Adrenal gland (tissue), 12 donors: ENCODE measurements around the gene HOTAIR. TPM values are rescaled to one million over a fixed set of nuclear protein-coding genes. Genes with fewer than 3 reads are reported as not detected.

Experiments used
- DNase-seq, 7 donors: peaks; one replicate each; pipeline ENCODE4 v3.0.0-alpha.2; 2019 to 2020
- H3K27ac ChIP-seq, 5 donors: fragments of 200-600 bp; sonication (generic) in 4 of 5; 1 replicate in 3 of 5; 2 replicates in 2 of 5; pipeline versions ENCODE4 v1.5.1 to v1.8.0; 2016 to 2020; ENCODE audit warnings: mild to moderate bottlenecking in 1 of 5
- H3K27me3 ChIP-seq: fragments of 200-600 bp; 2 replicates; pipeline ENCODE4 v1.8.0; 2021
- H3K36me3 ChIP-seq, 2 donors: fragments of 200-600 bp; replicated peaks in 1 of 2; 1 replicate in 1 of 2; 2 replicates in 1 of 2; pipeline versions ENCODE4 v1.5.1 to v1.8.0; 2018 to 2022
- H3K4me1 ChIP-seq, 2 donors: fragments of 200-600 bp; replicated peaks in 1 of 2; 1 replicate in 1 of 2; 2 replicates in 1 of 2; pipeline versions ENCODE4 v1.5.1 to v1.8.0; 2018 to 2021
- H3K4me3 ChIP-seq, 4 donors: fragments of 200-600 bp; sonication (generic) in 3 of 4; one replicate each; pipeline ENCODE4 v1.5.1; 2016 to 2018
- H3K9me3 ChIP-seq, 3 donors: fragments of 200-600 bp; sonication (generic) in 1 of 3; replicated peaks in 1 of 3; 1 replicate in 2 of 3; 2 replicates in 1 of 3; pipeline versions ENCODE4 v1.5.1 to v1.8.0; 2016 to 2021
- POLR2A ChIP-seq, 2 donors: fragments of 450-650 bp; IDR thresholded peaks; one replicate each; pipeline ENCODE4 v1.6.1; 2017; ENCODE audit warnings: antibody characterized with exemption in 2 of 2, mild to moderate bottlenecking in 2 of 2, moderate library complexity in 1 of 2
- WGBS, 4 donors: extraction: QIAGEN DNeasy Blood & Tissue Kit in 2 of 4; methylation state at CpG; one replicate each; pipeline versions ENCODE4 v1.1.5 to v1.1.7; 2013 to 2017; 5-methylcytosine and 5-hydroxymethylcytosine counted together
- intact Hi-C, 2 donors: fragments of 100-400 bp; cut with DNase I; formaldehyde crosslinking; loops; one replicate each; pipeline versions ENCODE4 v1.14.1 to v1.15.0; 2022 to 2023
- polyA plus RNA-seq, 3 donors: library from polyadenylated mRNA; stranded (reverse); fragments of 200-250 nt in 2 of 3; fragments of 350-450 nt in 1 of 3; fragmentation: Illumina TruSeq in 1 of 3; extraction: RNeasy Lipid Tissue Mini Kit (QIAGEN cat#74804) in 1 of 3; gene quantifications; one replicate each; pipeline ENCODE4 v1.2.3, GENCODE V29; 2013 to 2014
- total RNA-seq, 9 donors: library from RNA; depleted of rRNA in 4 of 9; stranded (reverse); fragments of >200 nt in 4 of 9; fragments of 120-200 nt in 1 of 9; fragmentation: NEBNext Ultra II Directional in 1 of 9; extraction: Animal tissue kit (Norgen Biotek cat#: 25700) in 1 of 9; gene quantifications; one replicate each; pipeline versions ENCODE4 v1.1.0 to v1.2.4, GENCODE V29; 2013 to 2023
- TF ChIP-seq, protein P1 (sequence below), 6 experiments: fragments of 450-650 bp in 4 of 6; fragments of 200-600 bp in 2 of 6; sonication (generic) in 1 of 6; IDR thresholded peaks; 1 replicate in 5 of 6; 2 replicates in 1 of 6; pipeline versions ENCODE4 v1.5.1 to v1.8.0; 2016 to 2021; ENCODE audit warnings: antibody characterized with exemption in 6 of 6, mild to moderate bottlenecking in 2 of 6, moderate library complexity in 1 of 6
- donor health status: healthy with polysubstance abuse.
- donor health status: Bipolar disorder and iron deficiency.
- donor health status: DM: yes; HTN: yes; CAD: no.
- donor health status: DM: no; HTN: no; CAD: no.
- donor health status: DM: no; HTN: no; CAD: no.
- donor health status: DM: yes; HTN: yes; CAD: no.

Gene HOTAIR
- total and polyA plus RNA-seq, 12 donors = not detected

DNA sequence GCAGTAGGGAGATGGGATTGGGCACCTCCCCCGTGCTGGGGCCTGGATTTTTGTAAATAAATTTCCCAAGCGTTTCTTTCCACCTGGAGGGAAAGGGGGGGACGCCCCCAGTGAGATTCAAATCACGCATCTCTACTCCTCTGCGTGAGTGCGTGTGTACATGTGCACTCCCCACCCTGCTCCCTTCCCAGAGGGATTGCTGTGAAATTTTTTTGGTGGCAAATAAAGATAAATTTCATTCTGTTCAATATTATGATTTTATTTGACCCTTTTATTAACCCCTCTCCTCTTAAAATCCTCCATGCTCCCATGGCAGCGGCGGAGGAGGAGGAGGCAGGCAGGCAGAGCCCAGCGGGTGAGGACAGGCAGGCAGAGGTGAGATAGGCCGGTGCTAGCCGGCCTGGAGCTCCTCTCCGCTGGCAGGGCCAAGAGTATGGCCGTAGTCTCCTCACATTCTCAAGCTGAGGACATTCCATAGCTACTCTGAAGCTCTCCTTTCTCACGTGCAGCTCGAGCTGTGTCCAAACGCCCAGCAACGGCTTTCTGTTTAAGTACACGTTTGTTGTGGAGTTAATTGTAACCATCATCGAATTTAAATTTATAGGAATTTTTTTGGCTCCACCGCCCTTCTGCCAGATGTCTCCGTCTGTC, 1.5 kb upstream of the HOTAIR start:
- DNase-seq = no peak
- peaks cover 89% of the 10 kb centered on the region for H3K27me3 ChIP-seq
- WGBS, 4 donors = 25 to 30% (median 26%) methylated on average over 21 of the region's 21 CpGs
- H3K27ac ChIP-seq = no peak overlapping the region
- intact Hi-C loops = no loop called here
- H3K4me1 ChIP-seq = peaks cover 9 to 19% of the 10 kb centered on the region in 2 donors
- no peak overlapping the region for H3K4me3 ChIP-seq
- no peaks in the 10 kb centered on the region for H3K9me3 ChIP-seq
- TF ChIP-seq, protein P1, sequence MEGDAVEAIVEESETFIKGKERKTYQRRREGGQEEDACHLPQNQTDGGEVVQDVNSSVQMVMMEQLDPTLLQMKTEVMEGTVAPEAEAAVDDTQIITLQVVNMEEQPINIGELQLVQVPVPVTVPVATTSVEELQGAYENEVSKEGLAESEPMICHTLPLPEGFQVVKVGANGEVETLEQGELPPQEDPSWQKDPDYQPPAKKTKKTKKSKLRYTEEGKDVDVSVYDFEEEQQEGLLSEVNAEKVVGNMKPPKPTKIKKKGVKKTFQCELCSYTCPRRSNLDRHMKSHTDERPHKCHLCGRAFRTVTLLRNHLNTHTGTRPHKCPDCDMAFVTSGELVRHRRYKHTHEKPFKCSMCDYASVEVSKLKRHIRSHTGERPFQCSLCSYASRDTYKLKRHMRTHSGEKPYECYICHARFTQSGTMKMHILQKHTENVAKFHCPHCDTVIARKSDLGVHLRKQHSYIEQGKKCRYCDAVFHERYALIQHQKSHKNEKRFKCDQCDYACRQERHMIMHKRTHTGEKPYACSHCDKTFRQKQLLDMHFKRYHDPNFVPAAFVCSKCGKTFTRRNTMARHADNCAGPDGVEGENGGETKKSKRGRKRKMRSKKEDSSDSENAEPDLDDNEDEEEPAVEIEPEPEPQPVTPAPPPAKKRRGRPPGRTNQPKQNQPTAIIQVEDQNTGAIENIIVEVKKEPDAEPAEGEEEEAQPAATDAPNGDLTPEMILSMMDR (IDR thresholded peaks at IDR 0.05) = no peak
- no peak for TF ChIP-seq POLR2A (IDR thresholded peaks at IDR 0.05)
- H3K36me3 ChIP-seq = no peaks in the 10 kb centered on the region

DNA sequence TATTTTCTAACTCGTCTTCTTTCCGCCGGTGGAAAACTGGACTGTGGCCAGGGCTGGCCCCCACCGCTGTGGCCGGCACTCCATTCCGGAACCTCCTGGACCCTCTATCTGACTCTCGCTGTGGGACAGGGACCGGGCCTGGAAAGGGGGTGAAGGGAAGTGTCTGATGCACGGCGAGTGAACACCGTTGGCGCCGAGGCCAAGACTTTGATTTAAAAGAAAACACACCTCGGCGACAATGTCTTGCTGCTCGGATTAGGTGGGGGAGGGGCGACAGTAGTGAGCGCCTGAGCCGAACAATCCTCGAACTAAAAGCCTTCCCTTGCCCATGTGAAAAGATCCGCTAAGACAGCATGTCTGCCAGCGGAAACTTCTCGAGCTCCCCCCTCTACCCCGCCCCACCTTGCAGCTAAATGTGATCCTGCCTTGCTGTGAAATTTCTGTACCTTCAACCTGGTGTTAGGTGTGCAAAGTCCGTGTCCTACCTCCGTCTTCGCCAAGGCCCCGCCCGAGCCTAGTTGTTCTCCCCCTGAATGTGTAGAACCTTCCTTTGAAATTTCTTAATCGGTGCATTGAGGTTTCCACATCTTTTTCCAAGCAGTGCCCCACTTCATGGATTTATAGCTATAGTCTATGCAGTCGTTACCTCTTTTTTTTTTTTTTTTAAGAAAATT, 862 bp upstream of the HOTAIR start:
- no peaks in the 10 kb centered on the region for H3K9me3 ChIP-seq
- 9 to 17% (median 14%) methylated on average over 26 to 31 of the region's 31 CpGs for WGBS, 4 donors
- H3K27me3 ChIP-seq = peaks cover 89% of the 10 kb centered on the region
- no peaks in the 10 kb centered on the region for H3K36me3 ChIP-seq
- H3K4me1 ChIP-seq = peaks cover 9 to 19% of the 10 kb centered on the region in 2 donors
- intact Hi-C loops = no loop called here
- no peak overlapping the region for H3K4me3 ChIP-seq
- no peak overlapping the region for H3K27ac ChIP-seq
- TF ChIP-seq POLR2A (IDR thresholded peaks at IDR 0.05) = no peak
- TF ChIP-seq, protein P1 (IDR thresholded peaks at IDR 0.05) = no peak
- DNase-seq = no peak

GRCh38 chr12:53975064-53975471, 314 bp upstream of the HOTAIR start:
- H3K27ac ChIP-seq = no peak overlapping the region

More at GRCh38 chr12:53975064-53975471, 314 bp upstream of the HOTAIR start:
- no peak for DNase-seq
- Histone ChIP-seq H3K4me3 (peak overlapping the region in 1 of 4 donors; percentile 47), H3K9me3 (no peaks in the 10 kb centered on the region), H3K36me3 (no peaks in the 10 kb centered on the region), H3K4me1 (peaks cover 9 to 19% of the 10 kb centered on the region in 2 donors), H3K27me3 (peaks cover 89% of the 10 kb centered on the region)
- WGBS, 4 donors = 4 to 12% (median 6%) methylated on average over 11 to 25 of the region's 25 CpGs
- TF ChIP-seq, protein P1 (IDR thresholded peaks at IDR 0.05) = no peak
- TF ChIP-seq POLR2A (IDR thresholded peaks at IDR 0.05) = no peak
- intact Hi-C loops = no loop called here
